Measurements from ENCODE around the gene CTXND1.
A peak's percentile ranks its signal among the peaks of the same experiment; 100 is the strongest.
"Not testable (repeated sequence)": the region's sequence is repeated elsewhere in the genome, so short reads cannot be mapped to it uniquely, and the experiment has no call there.

Gene CTXND1

DNA sequence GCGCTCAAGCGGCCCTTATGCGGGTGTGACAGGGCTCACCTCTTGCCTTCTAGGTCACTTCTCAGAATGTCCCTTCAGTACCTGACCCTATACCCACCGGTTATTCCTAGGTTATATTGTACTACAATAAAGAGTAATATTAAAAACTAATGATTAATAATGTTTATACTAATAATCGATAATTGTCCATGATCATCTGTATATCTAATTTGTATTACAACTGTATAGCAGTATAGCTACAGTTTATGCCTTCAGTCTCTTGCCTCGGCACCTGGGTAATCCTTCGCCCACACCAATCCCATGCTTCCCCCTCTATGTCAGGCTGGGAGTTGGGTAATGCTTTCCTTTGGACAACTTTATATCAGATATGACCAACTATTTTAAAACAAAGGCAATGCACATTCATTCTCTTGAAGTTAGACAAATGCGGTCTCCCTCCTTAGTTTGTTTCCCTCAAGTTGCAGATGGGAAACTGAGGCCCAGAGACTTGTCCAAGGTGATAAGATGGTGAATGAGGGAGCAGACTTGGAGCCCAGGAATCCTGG, 95.8 kb downstream of the CTXND1 start:
- no peak for DNase-seq

DNA sequence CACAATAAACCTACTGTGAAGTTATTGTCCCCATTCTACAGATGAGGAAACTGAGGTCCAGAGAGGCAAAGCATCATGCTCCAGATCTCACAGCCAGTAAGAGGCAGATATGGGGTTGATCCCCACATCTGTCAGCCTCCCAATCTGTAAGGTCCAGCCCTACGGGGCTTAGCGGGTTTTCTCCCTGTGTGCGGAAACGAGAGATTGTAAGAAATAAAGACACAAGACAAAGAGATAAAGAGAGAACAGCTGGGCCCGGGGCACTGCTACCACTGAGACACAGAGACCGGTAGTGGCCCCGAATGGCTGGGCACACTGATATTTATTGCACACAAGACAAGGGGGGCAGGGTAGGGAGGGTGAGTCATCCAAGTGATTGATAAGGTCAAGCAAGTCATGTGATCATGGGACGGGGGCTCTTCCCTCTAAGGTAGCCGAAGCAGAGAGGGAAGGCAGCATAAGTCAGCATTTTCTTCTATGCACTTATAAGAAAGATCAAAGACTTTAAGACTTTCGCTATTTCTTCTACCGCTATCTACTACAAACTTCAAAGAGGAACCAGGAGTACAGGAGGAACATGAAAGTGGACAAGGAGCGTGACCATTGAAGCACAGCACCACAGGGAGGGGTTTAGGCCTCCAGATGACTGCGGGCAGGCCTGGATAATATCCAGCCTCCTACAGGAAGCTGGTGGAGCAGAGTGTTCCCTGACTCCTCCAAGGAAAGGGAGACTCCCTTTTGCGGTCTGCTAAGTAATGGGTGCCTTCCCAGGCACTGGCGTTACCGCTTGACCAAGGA, 96.4 kb downstream of the CTXND1 start:
- DNase-seq, result not testable (repeated sequence)

DNA sequence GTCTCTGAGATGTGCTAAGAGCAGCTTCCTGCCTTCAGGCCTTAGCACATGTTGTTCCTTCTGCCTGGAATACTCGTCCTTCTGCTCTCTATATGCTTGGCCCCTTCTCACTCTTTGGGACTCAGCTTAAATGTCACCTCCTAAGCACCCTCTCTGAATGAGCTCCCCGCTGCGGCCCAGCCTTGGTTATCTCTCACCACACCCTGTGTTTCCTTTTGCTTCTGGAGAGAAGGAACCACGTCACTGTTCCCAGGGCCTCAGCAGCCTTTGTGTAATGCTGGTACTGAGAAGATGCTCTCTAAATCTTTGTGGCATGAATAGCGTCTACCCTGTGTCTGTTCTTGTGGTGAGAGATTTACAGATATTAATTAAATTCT, 97.0 kb downstream of the CTXND1 start:
- DNase-seq, result no peak

DNA sequence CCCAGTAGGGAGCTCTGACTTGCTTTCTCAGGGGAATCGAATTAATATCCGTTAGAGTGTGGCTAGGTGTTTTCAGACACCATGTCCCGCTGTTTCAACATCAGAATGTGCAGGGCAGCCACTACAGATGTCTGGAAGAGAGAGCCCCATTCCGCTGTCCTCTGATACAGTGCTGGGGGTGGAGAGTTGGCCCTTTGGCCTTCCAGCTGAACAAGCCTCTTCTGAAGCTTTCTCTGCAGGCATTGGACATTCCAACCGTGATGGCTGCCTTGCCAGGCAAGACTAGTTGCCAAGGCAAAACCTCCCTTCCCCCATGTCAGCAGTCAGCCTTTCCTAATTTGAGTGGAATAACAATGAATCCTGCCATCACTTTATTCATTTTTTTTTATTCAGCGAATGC, 97.7 kb downstream of the CTXND1 start:
- DNase-seq, result no peak

DNA sequence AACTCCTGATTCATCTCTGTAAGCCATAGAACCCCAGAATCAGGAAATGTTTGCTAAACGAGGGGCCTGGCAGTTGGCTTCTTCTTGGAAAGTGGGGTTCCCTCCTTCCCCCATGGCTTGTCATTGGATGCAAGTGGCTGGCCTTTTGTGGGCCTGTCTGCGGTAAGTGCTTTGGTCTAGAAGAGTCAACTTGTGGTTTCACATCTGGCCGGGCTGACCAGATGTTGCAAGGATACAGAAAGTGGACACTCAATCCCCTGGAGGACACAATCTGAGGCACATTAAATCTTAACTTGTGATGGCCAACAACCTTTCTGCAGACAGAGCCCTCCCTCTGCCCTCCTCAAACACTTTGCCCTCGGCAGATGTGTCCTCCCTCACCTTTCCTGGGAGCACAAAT, 98.1 kb downstream of the CTXND1 start:
- no peak for DNase-seq

DNA sequence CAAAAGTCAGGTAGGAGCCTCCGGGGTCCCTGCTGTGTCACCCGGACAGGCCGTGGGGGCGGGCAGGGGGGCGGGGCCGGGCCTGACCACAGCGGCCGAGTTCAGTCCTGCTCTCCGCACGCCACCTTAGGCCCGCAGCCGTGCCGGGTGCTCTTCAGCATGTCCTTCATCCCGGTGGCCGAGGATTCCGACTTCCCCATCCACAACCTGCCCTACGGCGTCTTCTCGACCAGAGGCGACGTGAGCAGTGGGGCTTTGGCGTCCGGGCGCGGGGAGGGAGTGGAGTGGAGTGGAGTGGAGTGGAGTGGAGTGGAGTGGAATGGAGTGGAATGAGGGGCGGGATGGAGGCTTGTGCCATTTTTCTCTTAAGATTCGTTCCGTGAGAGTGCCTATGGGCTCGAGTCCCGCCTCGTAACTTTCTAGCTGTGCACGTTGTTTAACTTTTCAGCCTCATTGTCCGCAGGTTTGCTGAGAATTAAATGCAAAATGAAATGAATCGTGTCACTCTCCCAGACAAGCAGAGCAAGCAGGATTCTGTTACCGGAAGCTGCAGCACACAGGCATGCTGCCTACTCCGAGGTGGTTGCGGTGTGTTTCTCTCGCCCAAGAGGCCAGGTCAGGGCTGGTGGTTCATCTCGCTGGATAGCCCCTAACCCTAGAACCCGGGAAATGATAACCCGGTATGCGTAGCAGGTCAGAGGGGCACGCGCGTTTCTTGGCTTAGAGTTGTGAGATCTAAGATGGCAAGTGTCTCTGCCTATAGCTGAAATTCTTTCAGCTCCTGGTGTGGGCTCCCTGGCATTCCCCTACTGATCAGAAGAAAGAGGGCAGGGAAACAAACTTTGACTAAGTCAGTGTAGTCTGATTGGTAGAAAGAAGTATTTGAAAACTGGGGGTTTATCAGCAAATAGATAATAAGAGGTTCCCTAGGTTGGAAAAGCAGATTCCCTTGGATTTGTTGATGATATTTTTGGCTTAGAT, 98.8 kb downstream of the CTXND1 start, which contains the start of gene FAH:
TSS of gene FAH (plus strand) at position 104 of the 981 bp plus-strand sequence. CDS start at position 160, 56 bp downstream.
- no peak for DNase-seq

DNA sequence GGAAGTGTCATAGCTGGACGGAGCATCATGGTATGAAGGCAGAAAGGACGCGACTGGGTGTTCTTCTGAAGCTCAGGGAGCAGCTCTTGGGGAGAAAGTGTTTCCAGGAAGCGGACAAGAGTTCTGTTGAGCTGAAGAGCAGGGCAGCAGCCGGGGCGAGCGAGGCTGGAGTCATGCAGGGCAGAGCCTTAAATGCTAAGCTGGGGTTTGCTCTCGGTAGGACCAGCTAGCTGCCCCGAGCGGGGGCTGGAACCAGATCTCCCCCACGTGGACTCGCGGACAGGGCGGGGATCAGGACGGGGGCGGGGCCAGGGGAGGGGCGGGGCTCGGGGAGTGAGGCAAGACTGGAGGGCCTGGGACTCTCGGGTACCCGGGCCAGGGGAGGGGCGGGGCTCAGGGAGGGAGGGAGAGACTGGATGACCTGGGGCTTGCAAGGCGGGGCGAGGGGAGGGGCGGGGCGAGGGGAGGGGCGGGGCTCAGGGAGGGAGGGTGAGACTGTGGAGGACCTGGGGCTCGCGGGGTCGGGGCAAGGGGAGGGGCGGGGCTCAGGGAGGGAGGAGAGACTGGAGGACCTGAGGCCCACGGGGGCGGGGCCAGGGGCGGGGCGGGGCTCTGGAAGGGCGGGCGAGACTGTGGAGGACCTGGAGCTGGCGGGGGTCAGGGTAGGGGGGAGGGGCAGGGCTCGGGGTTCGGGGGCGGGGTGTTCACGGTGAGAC, 99.7 kb downstream of the CTXND1 start:
- peak; percentile 35 for DNase-seq

DNA sequence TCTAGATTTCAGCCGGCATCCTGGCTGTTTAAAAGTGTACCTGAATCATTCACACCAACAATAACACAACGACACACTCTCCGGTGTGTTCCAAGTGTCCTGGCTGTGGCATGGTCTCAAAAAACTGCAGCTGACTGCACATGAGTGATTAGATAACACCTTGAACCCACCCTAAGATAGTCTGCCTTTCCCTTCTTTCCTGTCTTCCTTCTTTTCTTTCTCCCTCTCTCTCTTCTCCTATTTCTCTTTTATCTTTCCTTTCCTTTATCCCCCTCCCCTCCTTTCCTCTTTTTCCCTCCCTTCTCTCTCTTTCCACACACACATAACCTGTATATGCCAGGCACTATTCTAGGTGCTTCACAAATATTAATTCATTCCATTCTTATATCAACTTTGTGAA, 100.4 kb downstream of the CTXND1 start:
- DNase-seq, result no peak

DNA sequence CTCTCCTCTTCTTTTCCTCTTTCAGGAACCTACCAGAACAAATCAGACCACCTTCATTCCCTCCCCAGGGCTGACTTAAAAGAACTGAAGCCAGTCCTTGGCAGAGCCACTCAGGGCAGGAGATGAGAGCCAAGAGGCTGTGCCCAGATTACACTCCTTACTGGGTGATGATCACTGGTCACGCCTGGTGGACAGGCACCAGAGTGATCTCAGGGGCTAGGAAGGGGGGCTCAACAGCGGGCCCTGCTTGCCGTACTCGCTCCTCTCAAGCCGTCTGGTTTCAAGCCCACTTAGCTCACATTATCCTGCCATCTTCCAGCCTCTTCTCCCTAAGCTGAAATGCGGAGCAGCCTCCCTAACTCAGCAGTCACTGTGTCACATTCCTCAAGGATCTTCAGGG, 100.9 kb downstream of the CTXND1 start:
- no peak for DNase-seq

Measured in DMS153 (cell line).